IgD-negative memory B cell (primary cell): Measurements from ENCODE around the gene ARHGAP28. TPM values are rescaled to one million over a fixed set of nuclear protein-coding genes. Genes with fewer than 3 reads are reported as not detected.
A peak's percentile ranks its signal among the peaks of the same experiment; 100 is the strongest.

Experiments used
- H3K27ac Mint-ChIP-seq, 3 donors: one replicate each; pipeline ENCODE4 v1.8.0; 2020 to 2022; ENCODE audit warnings: mild to moderate bottlenecking in 3 of 3, mixed read lengths in 3 of 3, moderate library complexity in 1 of 3
- H3K27me3 Mint-ChIP-seq: one replicate; pipeline ENCODE4 v1.8.0; 2021; ENCODE audit warnings: mixed read lengths
- H3K36me3 Mint-ChIP-seq: one replicate; pipeline ENCODE4 v1.8.0; 2020; ENCODE audit warnings: mild to moderate bottlenecking, mixed read lengths
- H3K4me1 Mint-ChIP-seq, 3 donors: one replicate each; pipeline ENCODE4 v1.8.0; 2020 to 2022; ENCODE audit warnings: mixed read lengths in 3 of 3, mild to moderate bottlenecking in 1 of 3
- H3K4me3 Mint-ChIP-seq, 4 donors: one replicate each; pipeline ENCODE4 v1.8.0; 2020 to 2022; ENCODE audit warnings: mild to moderate bottlenecking in 4 of 4, mixed read lengths in 4 of 4, moderate library complexity in 3 of 4
- H3K9me3 Mint-ChIP-seq, 3 donors: one replicate each; pipeline ENCODE4 v1.8.0; 2020 to 2021; ENCODE audit warnings: mixed read lengths in 3 of 3, mild to moderate bottlenecking in 1 of 3
- polyA plus RNA-seq: library from polyadenylated mRNA; unstranded; fragments of 300-500 nt; fragmentation: Illumina TruSeq; gene quantifications from one replicate; pipeline ENCODE4 v1.2.3, GENCODE V29; 2021

The ARHGAP28 gene
- polyA plus RNA-seq, 1 donor from 2014 or later = not detected

GRCh38 chr18:6721755-6722154 lies 7.8 kb upstream of the ARHGAP28 start:
- Mint-ChIP-seq H3K4me3 (no peak overlapping the region), H3K27me3 (no peaks in the 10 kb centered on the region), H3K36me3 (no peaks in the 10 kb centered on the region), H3K4me1 (no peaks in the 10 kb centered on the region), H3K9me3 (peaks cover 0 to 6% (median 4%) of the 10 kb centered on the region in 3 donors), H3K27ac (no peak overlapping the region)

DNA sequence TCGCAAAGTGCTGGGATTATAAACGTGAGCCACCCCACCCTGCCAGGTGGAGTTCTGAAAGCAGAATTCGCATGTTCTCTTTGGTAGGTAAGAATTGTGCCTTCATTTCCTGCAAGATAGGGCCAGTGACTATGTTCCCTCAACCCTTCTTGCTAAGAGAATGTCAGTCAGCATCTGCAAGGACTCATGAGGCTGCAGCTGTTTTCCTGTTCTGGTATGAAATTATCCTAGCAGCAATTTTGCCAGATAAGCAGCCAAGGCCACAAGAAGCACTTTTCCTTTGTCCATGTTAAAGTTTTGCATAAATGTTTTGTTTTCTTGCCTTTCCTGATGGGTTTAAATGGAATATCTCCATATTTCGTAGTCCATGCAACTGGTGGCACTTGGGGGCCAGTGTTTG lies 6.8 kb upstream of the ARHGAP28 start:
- Mint-ChIP-seq H3K9me3 (peaks cover 0 to 10% (median 4%) of the 10 kb centered on the region in 3 donors), H3K36me3 (no peaks in the 10 kb centered on the region), H3K4me3 (no peak overlapping the region), H3K27me3 (no peaks in the 10 kb centered on the region), H3K27ac (no peak overlapping the region), H3K4me1 (no peaks in the 10 kb centered on the region)

- H3K36me3 Mint-ChIP-seq = no peaks in the 10 kb centered on the region
- peaks cover 0 to 7% (median 4%) of the 10 kb centered on the region in 3 donors for H3K9me3 Mint-ChIP-seq
- no peak overlapping the region for H3K27ac Mint-ChIP-seq
- peaks cover 9% of the 10 kb centered on the region for H3K27me3 Mint-ChIP-seq
- no peak overlapping the region for H3K4me3 Mint-ChIP-seq
- peaks cover 0 to 5% (median 2%) of the 10 kb centered on the region in 3 donors for H3K4me1 Mint-ChIP-seq
These were observed 5.2 kb upstream of the ARHGAP28 start for GRCh38 chr18:6724331-6724730.

DNA sequence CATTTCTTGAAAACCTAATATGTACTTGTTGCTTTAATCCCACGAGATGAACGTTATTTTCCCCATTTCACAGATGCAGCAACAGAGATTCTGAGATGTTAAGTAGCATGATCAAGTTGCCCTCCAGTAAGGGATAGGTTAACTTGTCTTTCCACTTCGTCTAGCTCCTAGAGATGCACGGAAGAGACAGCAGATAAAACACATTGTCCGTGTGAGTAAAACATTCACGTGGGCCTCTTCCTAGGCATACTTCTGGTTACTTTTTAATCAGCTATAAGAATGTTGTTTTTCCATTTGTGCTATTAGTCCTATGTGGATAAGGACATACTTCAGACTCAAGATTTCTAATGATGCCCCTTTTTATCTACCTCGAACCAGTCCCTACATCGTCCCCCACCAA lies 1.2 kb upstream of the ARHGAP28 start:
- H3K9me3 Mint-ChIP-seq = peaks cover 0 to 7% (median 6%) of the 10 kb centered on the region in 3 donors
- peaks cover 3 to 6% (median 5%) of the 10 kb centered on the region in 3 donors for H3K4me1 Mint-ChIP-seq
- no peak overlapping the region for H3K4me3 Mint-ChIP-seq
- no peaks in the 10 kb centered on the region for H3K36me3 Mint-ChIP-seq
- H3K27me3 Mint-ChIP-seq = peaks cover 11% of the 10 kb centered on the region
- H3K27ac Mint-ChIP-seq = no peak overlapping the region

DNA sequence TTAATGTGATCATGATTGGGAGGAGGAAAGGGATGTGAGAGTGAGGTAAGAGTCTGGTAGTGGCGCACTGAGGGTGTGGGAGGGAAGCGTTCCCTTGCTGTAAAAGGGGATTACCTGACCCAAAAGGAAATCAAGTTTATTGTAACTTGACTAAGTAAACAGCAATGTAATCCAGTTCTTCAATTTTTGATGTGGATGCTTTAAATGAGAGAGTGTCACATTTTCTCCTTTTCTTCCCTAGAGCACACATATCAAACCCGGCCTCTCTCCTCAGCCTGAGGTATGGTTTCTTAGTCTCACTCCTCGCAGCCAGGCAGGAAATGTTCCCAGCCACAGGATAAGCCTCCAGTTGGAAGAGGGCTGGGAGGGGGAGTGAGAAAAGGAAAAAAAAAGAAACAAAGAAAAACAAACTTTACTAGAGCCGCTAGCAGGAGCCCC lies 688 bp upstream of the ARHGAP28 start:
- Mint-ChIP-seq H3K27me3 (peaks cover 11% of the 10 kb centered on the region), H3K36me3 (no peaks in the 10 kb centered on the region), H3K27ac (no peak overlapping the region), H3K9me3 (peaks cover 0 to 7% (median 6%) of the 10 kb centered on the region in 3 donors), H3K4me3 (peak overlapping the region in 2 of 4 donors; percentile 79 to 83), H3K4me1 (peaks cover 3 to 6% (median 5%) of the 10 kb centered on the region in 3 donors)

- H3K27me3 Mint-ChIP-seq = peaks cover 11% of the 10 kb centered on the region
- H3K36me3 Mint-ChIP-seq = no peaks in the 10 kb centered on the region
- H3K4me3 Mint-ChIP-seq = no peak overlapping the region
These were observed 1.1 kb downstream of the ARHGAP28 start for GRCh38 chr18:6730416-6731221.

GRCh38 chr18:6731222-6731596 lies 1.7 kb downstream of the ARHGAP28 start:
- Mint-ChIP-seq H3K36me3 (no peaks in the 10 kb centered on the region), H3K9me3 (peaks cover 0 to 7% (median 6%) of the 10 kb centered on the region in 3 donors), H3K4me1 (peaks cover 3 to 6% (median 5%) of the 10 kb centered on the region in 3 donors), H3K4me3 (no peak overlapping the region), H3K27ac (no peak overlapping the region), H3K27me3 (peaks cover 11% of the 10 kb centered on the region)

More at GRCh38 chr18:6730416-6731221, 1.1 kb downstream of the ARHGAP28 start:
- Mint-ChIP-seq H3K4me1 (peaks cover 3 to 6% (median 5%) of the 10 kb centered on the region in 3 donors), H3K27ac (no peak overlapping the region), H3K9me3 (peaks cover 0 to 7% (median 6%) of the 10 kb centered on the region in 3 donors)

- Mint-ChIP-seq H3K4me1 (peaks cover 3 to 6% (median 5%) of the 10 kb centered on the region in 3 donors), H3K4me3 (no peak overlapping the region), H3K27me3 (peaks cover 11% of the 10 kb centered on the region), H3K9me3 (peaks cover 0 to 6% (median 4%) of the 10 kb centered on the region in 3 donors), H3K27ac (no peak overlapping the region), H3K36me3 (no peaks in the 10 kb centered on the region)
These were observed 3.4 kb downstream of the ARHGAP28 start for GRCh38 chr18:6732952-6733351.

GRCh38 chr18:6733758-6734157 lies 4.2 kb downstream of the ARHGAP28 start:
- H3K27me3 Mint-ChIP-seq = peaks cover 7% of the 10 kb centered on the region
- H3K4me3 Mint-ChIP-seq = no peak overlapping the region
- peaks cover 0 to 6% (median 4%) of the 10 kb centered on the region in 3 donors for H3K9me3 Mint-ChIP-seq
- no peak overlapping the region for H3K27ac Mint-ChIP-seq
- no peaks in the 10 kb centered on the region for H3K36me3 Mint-ChIP-seq
- peaks cover 1 to 6% (median 5%) of the 10 kb centered on the region in 3 donors for H3K4me1 Mint-ChIP-seq

GRCh38 chr18:6734726-6735430 lies 5.4 kb downstream of the ARHGAP28 start:
- H3K9me3 Mint-ChIP-seq = peaks cover 0 to 6% (median 4%) of the 10 kb centered on the region in 3 donors
- peaks cover 1 to 3% (median 1%) of the 10 kb centered on the region in 3 donors for H3K4me1 Mint-ChIP-seq
- H3K27ac Mint-ChIP-seq = no peak overlapping the region
- H3K36me3 Mint-ChIP-seq = no peaks in the 10 kb centered on the region
- H3K27me3 Mint-ChIP-seq = peaks cover 1% of the 10 kb centered on the region
- H3K4me3 Mint-ChIP-seq = no peak overlapping the region

- no peaks in the 10 kb centered on the region for H3K36me3 Mint-ChIP-seq
- H3K9me3 Mint-ChIP-seq = peaks cover 0 to 4% (median 0%) of the 10 kb centered on the region in 3 donors
- no peaks in the 10 kb centered on the region for H3K4me1 Mint-ChIP-seq
- H3K27ac Mint-ChIP-seq = no peak overlapping the region
- no peaks in the 10 kb centered on the region for H3K27me3 Mint-ChIP-seq
- H3K4me3 Mint-ChIP-seq = no peak overlapping the region
These were observed 8.3 kb downstream of the ARHGAP28 start for GRCh38 chr18:6737833-6738232.

DNA sequence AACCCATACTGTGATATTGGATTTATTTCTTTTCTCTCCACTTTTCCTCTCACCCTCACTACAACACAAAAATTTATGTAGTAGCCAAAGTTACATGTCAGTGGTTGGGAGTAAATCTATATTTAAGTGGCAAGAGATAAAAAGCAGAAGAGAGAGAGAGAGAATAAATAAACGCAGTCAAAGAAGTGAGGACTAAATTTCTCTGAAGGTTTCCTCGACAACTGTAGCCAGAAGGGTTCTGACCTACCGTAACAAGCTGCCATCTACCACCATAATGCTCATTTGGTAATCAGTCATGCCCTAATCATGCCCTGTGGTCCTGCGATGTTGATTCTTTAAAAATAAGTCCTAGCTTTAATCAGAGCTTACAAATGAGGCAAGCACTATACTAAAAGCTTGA lies 9.1 kb downstream of the ARHGAP28 start:
- Mint-ChIP-seq H3K4me3 (no peak overlapping the region), H3K9me3 (peaks cover 0 to 4% (median 0%) of the 10 kb centered on the region in 3 donors), H3K4me1 (no peaks in the 10 kb centered on the region), H3K27me3 (no peaks in the 10 kb centered on the region), H3K36me3 (no peaks in the 10 kb centered on the region), H3K27ac (no peak overlapping the region)

DNA sequence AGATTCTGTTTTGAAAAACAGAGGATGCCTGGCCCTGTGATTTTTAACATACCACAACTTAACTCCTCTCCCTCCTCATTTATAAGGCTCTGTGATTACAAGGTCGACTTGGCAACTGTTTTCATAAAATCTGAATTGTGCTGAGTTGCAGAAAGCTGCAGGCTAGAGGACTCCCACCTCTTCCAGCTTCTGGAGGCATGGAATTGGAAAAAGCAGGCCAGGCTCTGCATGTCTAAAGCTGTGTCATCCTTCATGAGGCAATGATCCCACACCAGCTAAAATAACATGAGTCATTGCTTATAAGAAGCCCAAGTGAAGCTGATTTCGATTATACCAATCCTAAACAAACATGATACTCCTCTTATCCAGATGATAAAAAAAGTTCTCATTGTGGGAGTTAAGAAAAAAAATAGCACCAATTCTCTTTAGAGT lies 11.7 kb downstream of the ARHGAP28 start:
- Mint-ChIP-seq H3K4me3 (no peak overlapping the region), H3K4me1 (no peaks in the 10 kb centered on the region), H3K27me3 (no peaks in the 10 kb centered on the region), H3K27ac (peak overlapping the region in 1 of 3 donors; percentile 25), H3K9me3 (peaks cover 0 to 4% (median 4%) of the 10 kb centered on the region in 3 donors), H3K36me3 (no peaks in the 10 kb centered on the region)

DNA sequence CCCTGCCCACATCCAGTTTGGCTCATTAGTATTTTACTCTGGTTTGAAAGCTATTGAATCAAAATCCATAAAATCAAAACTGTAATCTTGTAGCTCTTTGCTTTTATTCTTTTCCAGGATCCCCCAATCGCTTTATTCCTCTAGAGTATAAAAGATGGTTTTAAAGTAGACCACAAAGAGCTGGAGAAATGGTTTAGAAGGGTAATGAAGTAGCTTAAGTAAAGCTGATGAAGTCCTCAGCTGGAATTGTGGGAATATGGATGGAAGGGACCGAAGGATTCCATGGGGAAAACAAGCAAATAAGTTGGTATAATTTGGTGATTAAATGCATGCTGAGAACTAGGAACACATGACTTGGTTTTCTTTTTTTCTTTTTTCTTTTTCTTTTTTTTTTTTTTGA lies 12.3 kb downstream of the ARHGAP28 start:
- Mint-ChIP-seq H3K27ac (no peak overlapping the region), H3K4me1 (no peaks in the 10 kb centered on the region), H3K27me3 (no peaks in the 10 kb centered on the region), H3K9me3 (peaks cover 0 to 4% (median 4%) of the 10 kb centered on the region in 3 donors), H3K36me3 (no peaks in the 10 kb centered on the region), H3K4me3 (no peak overlapping the region)

DNA sequence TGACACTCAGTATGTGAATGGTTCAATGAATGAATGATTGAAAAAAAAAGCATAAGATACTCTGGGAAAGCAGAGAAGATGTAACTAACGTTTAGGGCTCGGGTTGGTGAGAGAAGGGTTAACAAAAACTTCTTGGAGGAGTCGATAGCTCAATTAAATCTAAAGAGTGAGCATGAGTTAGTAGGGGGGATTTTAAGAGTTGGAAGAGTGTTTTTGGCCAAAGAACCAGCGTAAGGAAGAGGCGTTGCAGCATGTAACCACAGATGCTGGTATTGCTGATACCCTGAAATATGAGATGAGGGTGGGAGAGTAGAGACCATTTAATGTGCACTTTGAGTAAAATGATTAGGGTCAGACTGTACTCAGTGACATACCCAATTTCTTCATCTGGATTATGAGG lies 14.5 kb downstream of the ARHGAP28 start:
- H3K9me3 Mint-ChIP-seq = peaks cover 3 to 4% (median 3%) of the 10 kb centered on the region in 3 donors
- no peak overlapping the region for H3K4me3 Mint-ChIP-seq
- H3K4me1 Mint-ChIP-seq = no peaks in the 10 kb centered on the region
- H3K27me3 Mint-ChIP-seq = no peaks in the 10 kb centered on the region
- no peak overlapping the region for H3K27ac Mint-ChIP-seq
- no peaks in the 10 kb centered on the region for H3K36me3 Mint-ChIP-seq
